SH-SY5Y (cell line): ENCODE data around the gene TSPAN32.

ENCODE experiments used
- GATA2 ChIP-seq: IDR thresholded peaks from 2 replicates; pipeline ENCODE4 v1.6.1; 2011; ENCODE audit warnings: mild to moderate bottlenecking, low read depth, low read length
- GATA3 ChIP-seq: IDR thresholded peaks from 2 replicates; pipeline ENCODE4 v1.6.1; 2011; ENCODE audit warnings: low read depth, mild to moderate bottlenecking, low read length, moderate library complexity

GRCh38 chr11:2262301-2263070, 39.3 kb upstream of the TSPAN32 start:
- TF ChIP-seq GATA2 (no peak), GATA3 (no peak)
